Suprapubic skin (tissue), 4 donors: ENCODE measurements around the gene ABCD4.
"Not testable (repeated sequence)": the region's sequence is repeated elsewhere in the genome, so short reads cannot be mapped to it uniquely, and the experiment has no call there.

Experiments used
- EP300 ChIP-seq: sonication (generic); formaldehyde crosslinking; IDR thresholded peaks from one replicate; pipeline ENCODE4 v1.6.1; 2017; ENCODE audit warnings: antibody characterized with exemption
- POLR2A ChIP-seq, 2 donors: fragments of 450-650 bp; IDR thresholded peaks; one replicate each; pipeline ENCODE4 v1.6.1; 2017; ENCODE audit warnings: antibody characterized with exemption in 2 of 2, mild to moderate bottlenecking in 2 of 2, moderate library complexity in 2 of 2
- POLR2AphosphoS5 ChIP-seq, 3 donors: sonication (generic); formaldehyde crosslinking; IDR thresholded peaks; one replicate each; pipeline ENCODE4 v1.6.1; 2017; ENCODE audit warnings: antibody characterized with exemption in 3 of 3
- TF ChIP-seq, protein P1 (sequence below), 2 donors: fragments of 200-600 bp in 1 of 2; fragments of 450-650 bp in 1 of 2; sonication (generic) in 1 of 2; IDR thresholded peaks; one replicate each; pipeline ENCODE4 v1.5.1; 2016 to 2019; ENCODE audit warnings: antibody characterized with exemption in 2 of 2, mild to moderate bottlenecking in 1 of 2, moderate library complexity in 1 of 2

DNA sequence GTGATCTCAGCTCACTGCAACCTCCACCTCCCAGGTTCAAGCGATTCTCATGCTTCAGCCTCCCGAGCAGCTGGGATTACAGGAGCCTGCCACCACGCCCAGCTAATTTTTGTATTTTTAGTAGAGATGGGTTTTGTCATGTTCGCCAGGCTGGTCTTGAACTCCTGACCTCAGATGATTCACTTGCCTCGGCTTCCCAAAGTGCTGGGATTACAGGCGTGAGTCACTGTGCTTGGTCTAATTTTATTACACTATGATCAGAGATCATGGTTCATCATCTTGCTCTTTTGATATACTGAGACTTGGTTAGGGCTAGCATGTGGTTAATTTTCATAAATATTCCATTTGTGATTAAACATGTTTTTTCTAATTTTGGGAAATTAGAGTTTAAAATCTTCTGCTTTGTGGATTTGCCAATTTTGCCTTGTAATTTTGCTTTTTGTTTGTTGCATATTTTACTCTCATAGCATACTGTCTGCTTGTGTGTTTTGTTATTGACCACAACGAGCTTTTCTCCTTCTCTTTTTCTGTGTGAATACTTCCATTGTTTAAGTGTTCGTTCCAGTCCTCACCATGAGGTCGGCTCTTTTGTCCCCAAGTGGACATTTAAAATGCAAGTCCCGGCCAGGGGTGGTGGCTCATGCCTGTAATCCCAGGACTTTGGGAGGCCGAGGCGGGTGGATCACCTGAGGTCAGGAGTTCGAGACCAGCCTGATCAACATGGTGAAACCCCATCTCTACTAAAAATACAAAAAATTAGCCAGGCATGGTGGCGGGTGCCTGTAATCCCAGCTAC, 32.2 kb downstream of the ABCD4 start:
- TF ChIP-seq POLR2A (IDR thresholded peaks at IDR 0.05); EP300; POLR2AphosphoS5 (IDR thresholded peaks at IDR 0.05): not testable (repeated sequence)
- TF ChIP-seq, protein P1, sequence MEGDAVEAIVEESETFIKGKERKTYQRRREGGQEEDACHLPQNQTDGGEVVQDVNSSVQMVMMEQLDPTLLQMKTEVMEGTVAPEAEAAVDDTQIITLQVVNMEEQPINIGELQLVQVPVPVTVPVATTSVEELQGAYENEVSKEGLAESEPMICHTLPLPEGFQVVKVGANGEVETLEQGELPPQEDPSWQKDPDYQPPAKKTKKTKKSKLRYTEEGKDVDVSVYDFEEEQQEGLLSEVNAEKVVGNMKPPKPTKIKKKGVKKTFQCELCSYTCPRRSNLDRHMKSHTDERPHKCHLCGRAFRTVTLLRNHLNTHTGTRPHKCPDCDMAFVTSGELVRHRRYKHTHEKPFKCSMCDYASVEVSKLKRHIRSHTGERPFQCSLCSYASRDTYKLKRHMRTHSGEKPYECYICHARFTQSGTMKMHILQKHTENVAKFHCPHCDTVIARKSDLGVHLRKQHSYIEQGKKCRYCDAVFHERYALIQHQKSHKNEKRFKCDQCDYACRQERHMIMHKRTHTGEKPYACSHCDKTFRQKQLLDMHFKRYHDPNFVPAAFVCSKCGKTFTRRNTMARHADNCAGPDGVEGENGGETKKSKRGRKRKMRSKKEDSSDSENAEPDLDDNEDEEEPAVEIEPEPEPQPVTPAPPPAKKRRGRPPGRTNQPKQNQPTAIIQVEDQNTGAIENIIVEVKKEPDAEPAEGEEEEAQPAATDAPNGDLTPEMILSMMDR (IDR thresholded peaks at IDR 0.05): not testable (repeated sequence)
